Amniotic epithelial cell (primary cell): ENCODE measurements around the gene MTCL1.

Source experiments
- DNase-seq: peaks from one replicate; pipeline ENCODE4 v3.0.0-alpha.2; 2010; ENCODE audit warnings: low read depth

The MTCL1 gene

GRCh38 chr18:8688216-8688800, 17.0 kb upstream of the MTCL1 start:
- DNase-seq, result peak; percentile 18

GRCh38 chr18:8688816-8689215, 16.5 kb upstream of the MTCL1 start:
- DNase-seq, result no peak

GRCh38 chr18:8689517-8689916, 15.8 kb upstream of the MTCL1 start:
- DNase-seq, result peak; percentile 19

- DNase-seq, result no peak
These were observed 10.5 kb upstream of the MTCL1 start for GRCh38 chr18:8694891-8695290.

GRCh38 chr18:8695932-8696517, 9.3 kb upstream of the MTCL1 start:
- DNase-seq, result no peak

GRCh38 chr18:8696749-8697211, 8.6 kb upstream of the MTCL1 start:
- DNase-seq, result peak; percentile 45

- no peak for DNase-seq
These were observed 6.2 kb upstream of the MTCL1 start for GRCh38 chr18:8699126-8699525.

GRCh38 chr18:8699948-8700347, 5.4 kb upstream of the MTCL1 start:
- DNase-seq, result no peak

GRCh38 chr18:8701546-8702118, 3.7 kb upstream of the MTCL1 start:
- DNase-seq, result peak; percentile 81

GRCh38 chr18:8702668-8703067, 2.7 kb upstream of the MTCL1 start:
- DNase-seq, result no peak

GRCh38 chr18:8703092-8703709, 2.2 kb upstream of the MTCL1 start:
- no peak for DNase-seq

GRCh38 chr18:8703781-8704301, 1.5 kb upstream of the MTCL1 start:
- DNase-seq, result no peak

- DNase-seq, result peak; percentile 77
These were observed 757 bp upstream of the MTCL1 start for GRCh38 chr18:8704361-8705237.

GRCh38 chr18:8705961-8706790, 820 bp downstream of the MTCL1 start:
- no peak for DNase-seq

- peak; percentile 51 for DNase-seq
These were observed 1.6 kb downstream of the MTCL1 start for GRCh38 chr18:8706791-8707555.

- peak; percentile 43 for DNase-seq
These were observed 2.4 kb downstream of the MTCL1 start for GRCh38 chr18:8707556-8708300.

GRCh38 chr18:8708670-8709069, 3.3 kb downstream of the MTCL1 start:
- DNase-seq, result no peak

- peak; percentile 27 for DNase-seq
These were observed 4.1 kb downstream of the MTCL1 start for GRCh38 chr18:8709248-8710059.

- DNase-seq, result no peak
These were observed 6.4 kb downstream of the MTCL1 start for GRCh38 chr18:8711736-8712135.
